ENCODE data around the gene CD8B.
"Not testable (repeated sequence)": the region's sequence is repeated elsewhere in the genome, so short reads cannot be mapped to it uniquely, and the experiment has no call there.

Gene CD8B

DNA sequence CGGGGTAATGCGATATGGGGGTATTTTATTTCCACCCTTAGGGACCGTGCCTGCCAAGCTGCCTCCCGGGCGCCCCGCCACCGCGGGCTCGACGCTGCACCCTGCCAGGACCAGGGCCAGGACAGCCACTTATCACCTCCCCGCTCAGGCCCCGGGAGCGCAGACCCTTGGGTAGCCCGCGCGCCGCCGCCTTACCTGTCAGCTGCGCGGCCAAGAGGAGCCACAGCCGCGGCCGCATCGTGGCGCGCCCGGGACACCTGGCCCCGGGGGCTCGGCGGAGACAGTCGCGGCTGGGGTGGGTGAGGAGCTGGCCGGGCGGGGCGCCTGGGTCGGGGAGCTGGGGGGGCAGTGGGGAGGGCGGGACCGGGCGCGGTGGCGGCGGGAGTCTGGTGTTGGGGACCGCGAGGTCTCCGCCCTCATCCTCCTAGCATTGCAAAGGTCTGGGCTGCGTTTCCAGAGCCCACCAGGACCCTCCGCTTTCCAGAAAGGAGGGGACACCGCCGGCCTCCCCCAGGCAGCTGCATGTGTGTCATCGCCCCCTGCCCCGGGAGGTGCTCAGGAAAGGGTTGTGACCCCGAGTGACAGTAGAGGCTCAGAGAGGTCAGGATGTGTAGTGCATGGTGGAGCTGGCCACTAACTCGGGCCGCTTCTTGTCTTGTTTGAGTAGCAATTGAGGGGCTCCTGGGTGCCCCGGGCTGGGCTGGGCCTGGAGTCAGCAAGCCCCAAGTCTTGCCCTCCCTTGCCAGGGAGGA, at the start of gene CD8B:
Gene CD8B (minus strand): TSS at position 259 of the 752 bp plus-strand sequence. CDS start 21 bp downstream, at position 238.
- not testable (repeated sequence) for H3K9me3 ChIP-seq (ENCODE audit: control insufficient read depth in 2 of 2, low read length in 2 of 2); H3K27ac ChIP-seq (ENCODE audit: low read length); H3K27me3 ChIP-seq (ENCODE audit: control insufficient read depth in 1 of 2, insufficient read depth in 2 of 2, low read length in 2 of 2); H3K36me3 ChIP-seq (ENCODE audit: control insufficient read depth in 2 of 2, insufficient read depth in 2 of 2, low read length in 2 of 2); H3K4me3 ChIP-seq (ENCODE audit: low read length in 2 of 2); H3K9ac ChIP-seq (ENCODE audit: low read length in 2 of 2); H3K4me1 ChIP-seq (ENCODE audit: control insufficient read depth, insufficient read depth, low read length)

DNA sequence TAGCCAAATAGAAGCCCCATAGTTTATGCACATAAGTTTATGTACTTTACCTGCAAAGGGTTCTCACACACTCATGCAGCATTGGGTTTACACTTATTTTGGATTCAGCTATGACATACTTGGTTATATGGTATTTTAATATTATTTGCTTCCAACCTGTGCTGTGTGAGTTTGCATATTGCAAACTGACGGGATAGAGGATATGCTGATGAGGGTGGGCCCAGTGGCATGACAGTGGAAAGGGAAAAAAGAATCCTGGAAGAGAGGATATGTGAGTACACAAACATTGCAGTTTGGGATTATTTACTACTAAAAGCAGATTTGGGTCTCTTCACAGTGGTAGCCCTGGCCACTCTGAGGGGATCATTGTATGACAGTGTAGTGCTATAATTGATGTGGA, 44.2 kb upstream of the CD8B start:
- H3K27ac ChIP-seq (ENCODE audit: low read length); H3K9ac ChIP-seq (ENCODE audit: low read length in 2 of 2); H3K27me3 ChIP-seq (ENCODE audit: control insufficient read depth in 1 of 2, insufficient read depth in 2 of 2, low read length in 2 of 2); H3K4me1 ChIP-seq (ENCODE audit: control insufficient read depth, insufficient read depth, low read length); H3K4me3 ChIP-seq (ENCODE audit: low read length in 2 of 2); H3K36me3 ChIP-seq (ENCODE audit: control insufficient read depth in 2 of 2, insufficient read depth in 2 of 2, low read length in 2 of 2); H3K9me3 ChIP-seq (ENCODE audit: control insufficient read depth in 2 of 2, low read length in 2 of 2): not testable (repeated sequence)

DNA sequence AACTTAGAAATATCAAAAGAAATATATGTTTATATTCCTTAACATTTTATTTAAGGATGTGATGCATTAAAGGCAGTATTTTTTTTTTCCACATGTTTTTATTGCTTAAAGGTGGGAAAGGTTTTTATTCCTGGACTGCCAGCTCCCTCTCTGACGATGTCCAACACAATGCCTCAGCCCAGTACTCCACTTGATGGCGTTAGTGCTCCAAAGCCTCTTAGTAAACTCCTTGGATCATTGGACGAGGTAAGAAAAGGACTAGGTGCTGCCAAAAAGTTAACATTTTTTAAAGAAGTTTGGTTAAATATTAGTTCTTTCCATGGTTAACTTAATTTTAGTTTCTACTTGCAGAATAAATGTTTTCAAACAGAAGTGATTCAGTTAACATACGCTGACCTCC, 39.0 kb upstream of the CD8B start:
- H3K27ac ChIP-seq (ENCODE audit: low read length); H3K9me3 ChIP-seq (ENCODE audit: control insufficient read depth in 2 of 2, low read length in 2 of 2); H3K4me3 ChIP-seq (ENCODE audit: low read length in 2 of 2); H3K36me3 ChIP-seq (ENCODE audit: control insufficient read depth in 2 of 2, insufficient read depth in 2 of 2, low read length in 2 of 2); H3K27me3 ChIP-seq (ENCODE audit: control insufficient read depth in 1 of 2, insufficient read depth in 2 of 2, low read length in 2 of 2); H3K4me1 ChIP-seq (ENCODE audit: control insufficient read depth, insufficient read depth, low read length); H3K9ac ChIP-seq (ENCODE audit: low read length in 2 of 2): not testable (repeated sequence)

DNA sequence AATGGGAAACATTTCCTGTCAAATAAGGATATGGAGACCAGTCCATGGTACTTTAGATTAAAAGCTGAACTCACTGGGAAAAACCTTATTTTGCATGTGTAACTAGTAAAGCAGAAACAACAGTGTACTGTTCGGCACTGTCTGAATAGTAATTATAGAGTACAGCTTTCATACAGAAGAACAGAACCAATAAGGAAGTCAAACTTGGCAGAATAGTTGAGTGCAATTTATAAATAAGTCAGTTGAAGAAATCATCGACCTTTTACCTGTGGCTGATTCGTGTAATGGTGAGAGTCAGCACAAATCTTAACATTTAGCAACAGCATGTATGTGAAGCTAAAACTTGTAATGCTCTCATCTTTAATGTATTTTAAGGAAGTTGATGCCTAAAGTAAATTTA, 24.3 kb upstream of the CD8B start:
- not testable (repeated sequence) for H3K27ac ChIP-seq (ENCODE audit: low read length); H3K4me3 ChIP-seq (ENCODE audit: low read length in 2 of 2); H3K4me1 ChIP-seq (ENCODE audit: control insufficient read depth, insufficient read depth, low read length); H3K9me3 ChIP-seq (ENCODE audit: control insufficient read depth in 2 of 2, low read length in 2 of 2); H3K27me3 ChIP-seq (ENCODE audit: control insufficient read depth in 1 of 2, insufficient read depth in 2 of 2, low read length in 2 of 2); H3K36me3 ChIP-seq (ENCODE audit: control insufficient read depth in 2 of 2, insufficient read depth in 2 of 2, low read length in 2 of 2); H3K9ac ChIP-seq (ENCODE audit: low read length in 2 of 2)

DNA sequence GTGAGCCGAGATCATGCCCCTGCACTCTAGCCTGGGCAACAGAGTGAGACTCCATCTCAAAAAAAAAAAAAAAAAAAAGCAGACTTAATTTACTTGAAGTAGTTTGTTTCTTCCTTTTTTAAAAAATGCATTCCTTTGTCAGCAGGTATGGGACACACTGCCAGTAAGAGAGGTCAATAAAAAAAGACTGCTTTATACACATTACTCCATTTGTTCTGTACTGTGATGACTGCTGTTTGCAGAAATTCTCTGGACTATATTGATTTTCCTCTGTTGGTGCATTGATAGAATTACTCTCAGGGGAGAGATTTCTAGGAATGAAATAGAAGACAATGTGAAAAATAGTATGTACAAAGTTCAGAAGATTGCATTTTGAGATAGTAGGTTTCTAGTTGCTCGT, 21.2 kb upstream of the CD8B start:
- not testable (repeated sequence) for H3K9ac ChIP-seq (ENCODE audit: low read length in 2 of 2); H3K9me3 ChIP-seq (ENCODE audit: control insufficient read depth in 2 of 2, low read length in 2 of 2); H3K27me3 ChIP-seq (ENCODE audit: control insufficient read depth in 1 of 2, insufficient read depth in 2 of 2, low read length in 2 of 2); H3K4me3 ChIP-seq (ENCODE audit: low read length in 2 of 2); H3K4me1 ChIP-seq (ENCODE audit: control insufficient read depth, insufficient read depth, low read length); H3K27ac ChIP-seq (ENCODE audit: low read length); H3K36me3 ChIP-seq (ENCODE audit: control insufficient read depth in 2 of 2, insufficient read depth in 2 of 2, low read length in 2 of 2)

DNA sequence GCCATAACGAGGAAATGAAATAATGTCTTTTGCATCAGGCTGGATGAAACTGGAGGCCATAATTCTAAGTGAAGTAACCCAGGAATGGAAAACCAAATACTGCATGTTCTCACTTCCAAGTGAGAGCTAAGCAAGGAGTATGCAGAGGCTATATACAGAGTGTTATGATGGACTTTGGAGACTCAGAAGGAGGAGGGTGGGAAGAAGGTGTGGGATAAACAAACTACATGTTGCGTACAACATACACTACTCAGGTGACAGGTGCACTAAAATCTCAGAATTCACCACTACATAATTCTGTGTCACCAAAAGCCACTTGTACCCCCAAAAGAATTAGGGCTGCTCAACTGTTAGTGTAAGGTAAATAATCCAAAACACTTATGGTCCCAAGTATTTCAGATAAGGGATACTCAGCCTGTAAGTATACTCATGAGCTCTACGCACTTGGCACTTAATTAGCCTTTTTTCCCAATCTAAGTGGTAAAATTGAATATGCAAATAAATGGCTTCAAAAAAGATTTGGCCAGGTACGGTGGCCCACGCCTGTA, 20.5 kb upstream of the CD8B start:
- H3K36me3 ChIP-seq (ENCODE audit: control insufficient read depth in 2 of 2, insufficient read depth in 2 of 2, low read length in 2 of 2); H3K9ac ChIP-seq (ENCODE audit: low read length in 2 of 2); H3K9me3 ChIP-seq (ENCODE audit: control insufficient read depth in 2 of 2, low read length in 2 of 2); H3K27me3 ChIP-seq (ENCODE audit: control insufficient read depth in 1 of 2, insufficient read depth in 2 of 2, low read length in 2 of 2); H3K4me3 ChIP-seq (ENCODE audit: low read length in 2 of 2); H3K4me1 ChIP-seq (ENCODE audit: control insufficient read depth, insufficient read depth, low read length); H3K27ac ChIP-seq (ENCODE audit: low read length): not testable (repeated sequence)

DNA sequence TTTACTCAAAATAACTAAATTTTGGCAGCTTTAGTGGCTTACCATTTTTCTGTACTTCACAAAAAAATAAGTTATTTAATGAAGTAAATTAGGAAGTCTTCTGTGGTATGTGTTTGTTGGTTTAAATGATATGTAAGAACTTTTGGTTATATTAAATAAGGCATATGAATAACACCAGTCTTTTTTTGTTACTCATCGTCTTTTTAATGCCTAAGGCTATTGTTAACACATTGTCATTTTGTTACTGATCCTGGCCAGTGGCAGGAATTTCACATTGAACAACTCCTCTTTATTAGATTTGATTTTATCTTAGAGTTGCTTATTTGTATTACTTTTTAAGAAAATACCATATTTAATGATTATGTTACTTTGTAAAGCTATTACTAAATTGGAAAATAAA, 17.3 kb upstream of the CD8B start:
- H3K9ac ChIP-seq (ENCODE audit: low read length in 2 of 2); H3K4me3 ChIP-seq (ENCODE audit: low read length in 2 of 2); H3K27me3 ChIP-seq (ENCODE audit: control insufficient read depth in 1 of 2, insufficient read depth in 2 of 2, low read length in 2 of 2); H3K4me1 ChIP-seq (ENCODE audit: control insufficient read depth, insufficient read depth, low read length); H3K36me3 ChIP-seq (ENCODE audit: control insufficient read depth in 2 of 2, insufficient read depth in 2 of 2, low read length in 2 of 2); H3K9me3 ChIP-seq (ENCODE audit: control insufficient read depth in 2 of 2, low read length in 2 of 2); H3K27ac ChIP-seq (ENCODE audit: low read length): not testable (repeated sequence)

DNA sequence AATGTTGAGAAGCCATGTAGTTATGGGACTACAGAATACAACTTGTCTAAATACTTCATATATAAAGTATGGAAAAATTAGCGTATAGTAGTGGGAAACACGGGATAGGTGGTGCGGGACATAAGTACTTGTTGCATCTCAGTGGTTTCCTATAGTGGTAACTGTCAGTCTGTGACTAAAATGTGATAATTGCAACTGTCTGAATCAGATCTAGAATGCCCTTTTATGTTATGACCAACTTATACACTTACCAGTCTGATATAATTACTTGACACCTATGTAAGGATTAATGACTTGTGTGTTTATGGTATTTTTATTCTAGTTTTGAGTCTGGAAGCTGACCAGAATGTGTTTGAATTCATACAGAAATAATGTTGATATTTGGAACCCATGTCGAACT, 9.3 kb upstream of the CD8B start:
- H3K27ac ChIP-seq (ENCODE audit: low read length); H3K4me3 ChIP-seq (ENCODE audit: low read length in 2 of 2); H3K27me3 ChIP-seq (ENCODE audit: control insufficient read depth in 1 of 2, insufficient read depth in 2 of 2, low read length in 2 of 2); H3K9ac ChIP-seq (ENCODE audit: low read length in 2 of 2); H3K4me1 ChIP-seq (ENCODE audit: control insufficient read depth, insufficient read depth, low read length); H3K9me3 ChIP-seq (ENCODE audit: control insufficient read depth in 2 of 2, low read length in 2 of 2); H3K36me3 ChIP-seq (ENCODE audit: control insufficient read depth in 2 of 2, insufficient read depth in 2 of 2, low read length in 2 of 2): not testable (repeated sequence)

DNA sequence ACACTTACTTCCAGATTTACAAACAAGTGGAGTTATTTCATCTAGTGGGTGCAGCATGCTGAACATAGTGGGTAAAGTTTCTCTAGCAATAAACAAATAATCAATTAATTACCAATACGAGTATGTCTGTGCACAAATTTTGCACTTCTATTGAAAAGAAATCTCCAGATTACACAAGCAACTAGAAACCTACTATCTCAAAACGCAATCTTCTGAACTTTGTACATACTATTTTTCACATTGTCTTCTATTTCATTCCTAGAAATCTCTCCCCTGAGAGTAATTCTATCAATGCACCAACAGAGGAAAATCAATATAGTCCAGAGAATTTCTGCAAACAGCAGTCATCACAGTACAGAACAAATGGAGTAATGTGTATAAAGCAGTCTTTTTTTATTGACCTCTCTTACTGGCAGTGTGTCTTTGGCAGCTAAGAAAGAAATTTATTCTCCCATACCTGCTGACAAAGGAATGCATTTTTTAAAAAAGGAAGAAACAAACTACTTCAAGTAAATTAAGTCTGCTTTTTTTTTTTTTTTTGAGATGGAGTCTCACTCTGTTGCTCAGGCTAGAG, 7.3 kb upstream of the CD8B start:
- not testable (repeated sequence) for H3K27ac ChIP-seq (ENCODE audit: low read length); H3K36me3 ChIP-seq (ENCODE audit: control insufficient read depth in 2 of 2, insufficient read depth in 2 of 2, low read length in 2 of 2); H3K9ac ChIP-seq (ENCODE audit: low read length in 2 of 2); H3K4me1 ChIP-seq (ENCODE audit: control insufficient read depth, insufficient read depth, low read length); H3K4me3 ChIP-seq (ENCODE audit: low read length in 2 of 2); H3K27me3 ChIP-seq (ENCODE audit: control insufficient read depth in 1 of 2, insufficient read depth in 2 of 2, low read length in 2 of 2); H3K9me3 ChIP-seq (ENCODE audit: control insufficient read depth in 2 of 2, low read length in 2 of 2)

DNA sequence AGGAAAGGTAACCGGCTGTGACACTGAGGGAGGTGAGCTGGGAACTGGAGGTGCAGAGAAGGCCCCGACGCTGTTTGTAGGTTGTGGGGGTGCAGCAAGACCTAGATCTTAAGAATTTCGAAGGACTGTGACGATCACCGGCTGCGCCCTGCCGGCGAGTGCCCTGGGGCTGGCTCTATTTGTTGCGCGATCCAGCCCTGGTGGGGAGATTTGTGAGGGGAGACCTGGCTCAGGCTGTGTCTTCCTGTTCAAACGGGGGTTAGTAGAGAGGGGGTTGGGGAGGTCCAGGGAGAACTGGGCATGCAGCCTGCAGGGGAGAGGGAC, 656 bp upstream of the CD8B start:
- H3K9me3 ChIP-seq (ENCODE audit: control insufficient read depth in 2 of 2, low read length in 2 of 2); H3K4me1 ChIP-seq (ENCODE audit: control insufficient read depth, insufficient read depth, low read length); H3K36me3 ChIP-seq (ENCODE audit: control insufficient read depth in 2 of 2, insufficient read depth in 2 of 2, low read length in 2 of 2); H3K27me3 ChIP-seq (ENCODE audit: control insufficient read depth in 1 of 2, insufficient read depth in 2 of 2, low read length in 2 of 2); H3K4me3 ChIP-seq (ENCODE audit: low read length in 2 of 2); H3K9ac ChIP-seq (ENCODE audit: low read length in 2 of 2); H3K27ac ChIP-seq (ENCODE audit: low read length): not testable (repeated sequence)

DNA sequence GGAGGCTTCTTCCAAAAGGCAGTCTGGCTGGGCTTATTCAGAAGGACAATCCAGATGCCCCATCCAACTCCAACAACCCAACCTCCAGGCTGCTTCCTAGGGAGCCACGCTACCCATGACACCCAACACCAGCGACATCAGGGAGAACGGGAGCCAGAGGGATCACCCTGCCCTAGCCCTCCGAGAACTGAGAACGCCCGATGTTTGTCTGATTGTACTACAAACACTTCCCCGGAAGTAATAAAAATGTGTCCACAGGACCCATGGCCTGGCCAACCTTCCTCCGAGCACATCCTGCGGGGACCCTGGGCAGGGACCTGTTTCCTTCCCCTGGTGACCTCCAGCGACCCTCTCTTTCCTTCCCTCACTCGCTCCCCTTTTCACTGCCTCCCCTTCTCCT, 511 bp downstream of the CD8B start:
- H3K4me3 ChIP-seq (ENCODE audit: low read length in 2 of 2); H3K9ac ChIP-seq (ENCODE audit: low read length in 2 of 2); H3K27me3 ChIP-seq (ENCODE audit: control insufficient read depth in 1 of 2, insufficient read depth in 2 of 2, low read length in 2 of 2); H3K27ac ChIP-seq (ENCODE audit: low read length); H3K36me3 ChIP-seq (ENCODE audit: control insufficient read depth in 2 of 2, insufficient read depth in 2 of 2, low read length in 2 of 2); H3K4me1 ChIP-seq (ENCODE audit: control insufficient read depth, insufficient read depth, low read length); H3K9me3 ChIP-seq (ENCODE audit: control insufficient read depth in 2 of 2, low read length in 2 of 2): not testable (repeated sequence)

Measured in stomach smooth muscle (tissue), 2 donors.